GM12801 (cell line): ENCODE data around the gene GLIS2.

ENCODE experiments used
- TF ChIP-seq, protein P1 (sequence below): IDR thresholded peaks from one replicate; pipeline ENCODE4 v1.5.1; 2011; ENCODE audit warnings: control low read depth; ENCODE audit not compliant: insufficient read length; ENCODE audit errors: extremely low read depth

Gene GLIS2

GRCh38 chr16:4385066-4385788 lies 69.4 kb downstream of the GLIS2 start:
- TF ChIP-seq, protein P1, sequence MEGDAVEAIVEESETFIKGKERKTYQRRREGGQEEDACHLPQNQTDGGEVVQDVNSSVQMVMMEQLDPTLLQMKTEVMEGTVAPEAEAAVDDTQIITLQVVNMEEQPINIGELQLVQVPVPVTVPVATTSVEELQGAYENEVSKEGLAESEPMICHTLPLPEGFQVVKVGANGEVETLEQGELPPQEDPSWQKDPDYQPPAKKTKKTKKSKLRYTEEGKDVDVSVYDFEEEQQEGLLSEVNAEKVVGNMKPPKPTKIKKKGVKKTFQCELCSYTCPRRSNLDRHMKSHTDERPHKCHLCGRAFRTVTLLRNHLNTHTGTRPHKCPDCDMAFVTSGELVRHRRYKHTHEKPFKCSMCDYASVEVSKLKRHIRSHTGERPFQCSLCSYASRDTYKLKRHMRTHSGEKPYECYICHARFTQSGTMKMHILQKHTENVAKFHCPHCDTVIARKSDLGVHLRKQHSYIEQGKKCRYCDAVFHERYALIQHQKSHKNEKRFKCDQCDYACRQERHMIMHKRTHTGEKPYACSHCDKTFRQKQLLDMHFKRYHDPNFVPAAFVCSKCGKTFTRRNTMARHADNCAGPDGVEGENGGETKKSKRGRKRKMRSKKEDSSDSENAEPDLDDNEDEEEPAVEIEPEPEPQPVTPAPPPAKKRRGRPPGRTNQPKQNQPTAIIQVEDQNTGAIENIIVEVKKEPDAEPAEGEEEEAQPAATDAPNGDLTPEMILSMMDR: no peak

DNA sequence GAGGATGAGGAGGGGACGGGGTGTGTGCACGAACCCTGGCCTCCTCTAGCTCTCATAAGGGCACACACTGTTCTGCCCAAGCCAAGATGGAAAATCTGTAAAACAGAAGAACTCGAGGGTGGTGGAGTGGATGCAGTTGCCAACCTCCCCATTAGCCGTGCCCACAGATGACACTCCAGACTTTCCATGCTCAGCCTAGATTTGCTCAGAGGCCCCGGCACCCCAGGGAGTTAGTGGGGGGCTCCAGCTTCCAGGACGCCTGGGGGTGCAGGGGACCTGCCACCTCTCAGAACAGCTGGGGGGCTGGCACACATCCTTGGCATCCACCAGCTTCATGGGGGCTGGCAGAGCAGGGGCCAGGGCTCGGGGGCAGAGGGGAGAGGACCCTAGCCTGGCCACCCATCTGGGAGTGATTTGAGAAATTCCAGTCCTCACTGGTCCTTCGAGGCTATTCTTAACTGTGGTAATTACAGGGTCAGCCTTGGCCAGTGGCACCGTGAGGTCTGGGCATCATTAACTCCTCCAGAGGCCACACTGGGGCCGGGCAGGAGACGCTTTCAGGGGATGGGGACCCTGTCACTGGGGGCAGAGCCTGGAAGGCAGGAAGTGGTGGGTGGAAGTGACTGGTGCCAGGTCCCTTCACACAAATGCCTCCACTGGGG lies 70.1 kb downstream of the GLIS2 start:
- TF ChIP-seq, protein P1: no peak

DNA sequence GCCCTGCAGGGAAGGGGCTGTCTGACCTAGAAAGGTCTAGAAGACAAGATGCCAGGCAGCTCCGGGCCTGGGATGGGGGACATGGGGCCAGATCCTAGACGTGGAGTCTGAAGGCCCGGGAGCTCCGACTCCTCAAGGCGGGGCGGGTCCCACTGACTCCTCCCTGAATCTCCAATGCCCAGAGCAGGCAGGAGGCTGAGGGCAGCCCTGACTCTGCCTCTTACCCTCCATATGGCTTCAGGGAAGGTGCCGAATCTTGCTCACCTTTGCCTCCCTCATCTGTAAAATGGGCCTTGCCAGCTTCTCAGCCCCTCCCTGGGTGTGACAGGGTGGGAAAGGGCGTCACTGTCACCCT lies 70.6 kb downstream of the GLIS2 start:
- TF ChIP-seq, protein P1: no peak

- TF ChIP-seq, protein P1: no peak
Observed at GRCh38 chr16:4386951-4387565, 71.2 kb downstream of the GLIS2 start.

DNA sequence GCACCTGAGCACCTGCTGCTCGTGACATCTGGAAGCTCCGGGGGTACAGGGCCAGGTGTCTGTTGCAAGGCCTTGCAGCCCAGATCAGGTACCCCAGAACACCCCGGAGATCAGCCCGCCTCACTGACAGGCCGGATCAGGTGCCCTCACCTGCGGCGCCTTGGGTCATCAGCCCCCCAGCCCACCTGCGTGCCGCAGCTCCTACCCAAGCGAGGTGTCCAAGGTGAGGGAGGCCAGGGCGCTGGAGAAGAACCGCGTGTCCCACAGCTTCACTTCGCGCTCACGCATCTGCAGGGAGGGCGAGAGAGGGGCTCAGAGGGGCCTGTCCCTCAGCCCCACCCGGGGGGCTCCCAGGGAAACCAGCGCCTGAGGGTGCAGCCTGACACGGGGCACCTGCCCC lies 71.9 kb downstream of the GLIS2 start:
- TF ChIP-seq, protein P1: no peak

DNA sequence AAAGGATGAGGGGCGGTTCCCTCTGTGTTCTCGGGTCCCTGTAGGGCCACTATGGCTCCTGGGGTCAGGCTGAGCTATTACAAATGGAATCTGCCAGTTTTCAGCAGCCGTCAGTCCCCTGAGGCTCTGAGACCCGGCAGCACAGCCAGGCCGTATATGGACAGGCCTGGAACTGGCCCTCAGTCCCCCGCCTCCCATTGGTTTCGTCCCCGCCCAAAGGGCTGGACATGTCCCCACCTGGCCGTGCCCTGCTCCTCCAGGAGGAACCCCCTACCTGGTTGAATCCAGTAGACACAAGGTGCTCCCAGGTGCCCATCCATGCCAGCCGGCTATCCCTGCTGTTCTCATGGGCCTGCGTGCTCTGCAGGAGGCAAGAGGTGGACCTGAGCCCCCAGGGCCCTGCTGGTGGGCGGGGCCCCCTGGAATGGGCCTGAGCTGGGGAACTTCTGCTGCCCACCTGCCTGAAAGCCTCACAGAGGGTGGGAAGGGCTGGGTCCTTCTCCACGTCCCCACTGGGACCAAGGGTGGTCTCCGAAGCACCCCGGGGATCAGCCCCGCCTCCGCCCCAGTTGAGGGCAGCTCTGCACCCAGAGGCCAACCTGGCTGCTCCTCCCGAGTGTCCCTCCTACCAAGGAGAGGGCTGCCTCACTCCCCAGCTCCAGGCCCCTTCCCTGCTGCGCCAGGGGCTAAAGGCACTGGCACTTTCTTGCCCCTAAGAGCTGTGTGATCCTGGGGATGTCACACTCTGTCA lies 72.6 kb downstream of the GLIS2 start:
- TF ChIP-seq, protein P1: no peak
